Measurements from ENCODE around the gene SHISA8.

Gene SHISA8

DNA sequence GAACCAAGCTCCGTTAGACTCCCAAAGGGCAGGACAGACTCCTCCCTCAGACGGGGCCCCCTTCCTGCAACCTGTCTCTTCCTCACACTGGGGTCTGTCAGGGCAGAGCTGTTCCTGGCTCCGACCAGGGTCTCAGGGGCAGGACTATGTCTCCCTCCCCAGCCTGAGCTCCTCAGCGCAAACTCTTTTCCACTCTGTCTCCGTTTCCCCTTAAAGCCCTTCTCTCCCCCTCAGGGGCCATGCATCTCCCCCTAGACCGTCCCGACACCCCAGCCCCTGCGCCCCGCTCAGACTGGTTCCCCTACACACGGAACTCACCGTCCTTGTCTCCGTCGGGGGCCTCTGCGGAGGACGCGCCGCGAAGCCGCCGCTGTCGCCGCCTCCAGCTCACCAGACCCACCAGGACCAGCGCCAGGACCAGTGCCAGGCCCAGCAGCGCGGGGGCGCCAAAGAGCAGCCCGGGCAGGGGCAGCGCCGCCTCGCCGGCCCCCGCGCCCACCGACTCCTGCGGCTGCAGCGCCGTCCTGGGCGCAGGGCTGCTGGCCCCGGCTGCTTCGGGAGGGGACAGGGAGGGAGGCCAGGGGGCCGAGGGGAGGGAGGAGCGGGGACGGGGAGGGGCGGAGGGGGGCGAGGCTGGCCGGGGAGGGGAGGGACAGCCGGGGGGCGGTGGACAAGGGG is 11.0 kb upstream of the SHISA8 start:
- DNase-seq (ENCODE audit: low read depth): no peak
- H3K4me3 ChIP-seq (ENCODE audit: low read length): peak overlapping the region; percentile 28
- TF ChIP-seq CTCF (conservative IDR thresholded peaks at IDR 0.05; ENCODE audit: low read depth, low read length): peak; percentile 64

GRCh38 chr22:41923595-41924276 is 8.9 kb upstream of the SHISA8 start:
- H3K4me3 ChIP-seq (ENCODE audit: low read length): no peak overlapping the region
- TF ChIP-seq CTCF (conservative IDR thresholded peaks at IDR 0.05; ENCODE audit: low read depth, low read length): no peak
- no peak for DNase-seq (ENCODE audit: low read depth)

DNA sequence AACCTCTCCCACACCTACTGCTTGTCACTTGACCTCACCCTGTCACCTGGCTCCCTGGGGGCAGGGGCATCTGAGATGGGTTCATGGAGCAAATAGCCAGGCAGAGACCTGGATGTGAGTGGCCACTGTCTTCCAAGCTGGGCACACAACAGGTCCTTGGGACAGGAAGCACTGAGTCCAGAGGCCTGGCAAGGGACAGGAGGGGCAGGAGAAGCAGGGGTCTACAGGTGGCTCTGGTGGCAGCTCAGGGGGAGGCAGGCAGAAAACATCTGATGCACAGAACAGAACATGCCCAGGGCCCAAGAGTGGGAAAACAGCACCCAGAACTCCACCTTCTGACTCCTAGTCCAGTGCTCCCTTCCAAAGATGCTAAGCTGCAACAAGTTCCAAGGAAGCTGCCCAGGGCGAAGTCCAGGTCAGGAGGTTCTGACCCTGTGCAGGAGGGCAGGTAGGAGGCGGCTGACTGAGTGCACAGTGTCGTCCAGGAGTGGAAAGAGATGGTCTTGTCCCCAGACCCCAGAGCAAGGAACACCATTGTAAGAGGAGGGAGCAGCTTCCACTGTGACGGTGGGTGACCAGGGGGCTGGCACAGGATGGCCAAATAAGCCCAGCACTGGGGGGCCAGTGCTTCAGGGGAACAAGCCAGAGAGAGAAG is 8.2 kb upstream of the SHISA8 start:
- no peak for DNase-seq (ENCODE audit: low read depth)
- no peak for TF ChIP-seq CTCF (conservative IDR thresholded peaks at IDR 0.05; ENCODE audit: low read depth, low read length)
- H3K4me3 ChIP-seq (ENCODE audit: low read length): no peak overlapping the region

GRCh38 chr22:41922328-41922727 is 7.5 kb upstream of the SHISA8 start:
- H3K4me3 ChIP-seq (ENCODE audit: low read length): no peak overlapping the region
- DNase-seq (ENCODE audit: low read depth): no peak
- no peak for TF ChIP-seq CTCF (conservative IDR thresholded peaks at IDR 0.05; ENCODE audit: low read depth, low read length)

DNA sequence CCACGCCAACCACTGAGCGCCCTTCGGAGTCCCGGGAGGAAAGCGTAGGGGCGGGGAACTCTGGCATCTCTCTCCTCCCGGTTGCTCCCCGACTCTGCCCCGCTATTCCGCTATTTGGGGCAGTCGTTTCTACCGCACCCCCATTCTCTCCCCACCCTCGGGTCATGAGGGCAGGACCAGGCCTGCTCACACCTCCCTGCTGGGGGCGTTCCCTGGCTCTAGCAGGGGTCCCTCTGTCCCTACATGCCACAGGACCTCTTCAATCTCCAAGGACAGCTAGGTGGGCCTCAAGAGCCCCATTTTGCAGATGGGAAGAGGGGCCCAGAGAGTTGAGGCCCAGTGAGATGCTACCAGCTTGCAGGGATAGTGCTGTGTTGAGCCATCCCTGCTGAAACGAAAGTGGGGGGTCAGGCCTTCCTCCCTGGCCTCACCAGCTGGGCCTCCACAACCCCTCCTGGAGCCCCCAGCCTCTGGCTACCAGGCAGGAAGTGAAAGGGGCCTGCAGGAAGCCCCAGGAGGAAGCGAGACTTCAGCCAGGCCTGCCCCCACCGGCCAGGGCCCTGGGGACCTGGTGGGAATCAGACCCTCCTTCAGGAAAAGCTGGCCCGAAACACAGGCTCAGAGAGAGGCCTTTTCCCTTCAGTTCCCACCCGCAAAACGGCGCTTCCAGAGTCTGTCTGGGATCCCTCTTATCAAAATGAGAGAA is 5.5 kb upstream of the SHISA8 start:
- no peak for TF ChIP-seq CTCF (conservative IDR thresholded peaks at IDR 0.05; ENCODE audit: low read depth, low read length)
- DNase-seq (ENCODE audit: low read depth): no peak
- no peak overlapping the region for H3K4me3 ChIP-seq (ENCODE audit: low read length)

DNA sequence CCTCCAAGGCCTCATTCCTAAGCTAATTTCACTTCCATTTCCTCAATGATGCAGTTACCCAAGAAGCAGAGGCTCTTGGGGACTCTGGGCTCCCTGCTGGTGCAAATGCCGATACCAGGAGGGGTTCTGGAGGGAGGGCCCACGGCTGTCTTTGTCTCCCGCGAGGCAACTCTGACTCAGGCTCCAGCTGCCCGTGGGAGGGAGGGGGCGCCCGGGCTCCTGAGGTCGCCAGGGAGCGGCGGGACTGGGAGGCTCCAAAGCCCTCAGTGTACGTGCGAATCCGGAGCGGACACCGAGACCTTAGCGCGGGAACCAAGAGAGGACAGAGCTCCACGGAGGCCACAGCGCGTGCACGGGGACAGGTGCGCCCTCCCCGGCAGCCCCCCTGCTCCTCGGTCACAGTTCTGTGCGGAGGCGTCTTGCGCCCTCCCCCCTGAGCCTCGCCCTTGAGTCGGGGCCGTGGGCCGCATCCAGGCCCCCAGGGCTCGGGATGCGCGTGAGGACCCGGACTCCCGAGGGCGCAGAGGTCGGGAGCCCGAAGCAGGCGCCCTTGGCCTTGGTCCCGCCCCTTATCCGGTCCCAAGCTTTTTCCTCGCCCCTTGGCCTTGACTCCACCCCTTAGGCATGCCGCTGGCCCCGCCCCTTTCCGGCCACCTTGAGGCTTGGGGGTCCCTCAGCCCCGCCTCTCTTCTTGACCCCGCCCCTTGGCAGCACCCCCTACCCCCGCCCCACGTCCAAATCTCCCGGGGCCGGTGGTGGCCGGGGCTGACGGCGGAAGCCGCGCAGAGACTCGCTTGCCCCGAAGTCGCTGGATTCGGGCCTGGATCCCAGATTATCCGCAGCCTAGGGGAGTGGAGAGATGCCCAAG is 4.7 kb upstream of the SHISA8 start:
- TF ChIP-seq CTCF (conservative IDR thresholded peaks at IDR 0.05; ENCODE audit: low read depth, low read length): no peak

More for the DNA sequence above, 4.7 kb upstream of the SHISA8 start:
- DNase-seq (ENCODE audit: low read depth): no peak
- H3K4me3 ChIP-seq (ENCODE audit: low read length): peak overlapping the region; percentile 50
